Activated T-cell treated with anti-CD3 and anti-CD28 coated beads for 4 hours (primary cell): ENCODE measurements around the gene AEBP1.

Source experiments
- DNase-seq: peaks from one replicate; pipeline ENCODE4 v3.0.0-alpha.2; 2020

AEBP1 gene

GRCh38 chr7:44158873-44159631 is 54.9 kb downstream of the AEBP1 start:
- no peak for DNase-seq

GRCh38 chr7:44159824-44160630 is 55.9 kb downstream of the AEBP1 start:
- DNase-seq = no peak

GRCh38 chr7:44161371-44161770 is 57.2 kb downstream of the AEBP1 start:
- DNase-seq = no peak

- no peak for DNase-seq
Observed at GRCh38 chr7:44162179-44162578, 58.0 kb downstream of the AEBP1 start.

GRCh38 chr7:44162785-44163395 is 58.7 kb downstream of the AEBP1 start:
- no peak for DNase-seq

GRCh38 chr7:44163591-44163990 is 59.4 kb downstream of the AEBP1 start:
- no peak for DNase-seq
